ENCODE results near the gene SPA17.

SPA17 gene

DNA sequence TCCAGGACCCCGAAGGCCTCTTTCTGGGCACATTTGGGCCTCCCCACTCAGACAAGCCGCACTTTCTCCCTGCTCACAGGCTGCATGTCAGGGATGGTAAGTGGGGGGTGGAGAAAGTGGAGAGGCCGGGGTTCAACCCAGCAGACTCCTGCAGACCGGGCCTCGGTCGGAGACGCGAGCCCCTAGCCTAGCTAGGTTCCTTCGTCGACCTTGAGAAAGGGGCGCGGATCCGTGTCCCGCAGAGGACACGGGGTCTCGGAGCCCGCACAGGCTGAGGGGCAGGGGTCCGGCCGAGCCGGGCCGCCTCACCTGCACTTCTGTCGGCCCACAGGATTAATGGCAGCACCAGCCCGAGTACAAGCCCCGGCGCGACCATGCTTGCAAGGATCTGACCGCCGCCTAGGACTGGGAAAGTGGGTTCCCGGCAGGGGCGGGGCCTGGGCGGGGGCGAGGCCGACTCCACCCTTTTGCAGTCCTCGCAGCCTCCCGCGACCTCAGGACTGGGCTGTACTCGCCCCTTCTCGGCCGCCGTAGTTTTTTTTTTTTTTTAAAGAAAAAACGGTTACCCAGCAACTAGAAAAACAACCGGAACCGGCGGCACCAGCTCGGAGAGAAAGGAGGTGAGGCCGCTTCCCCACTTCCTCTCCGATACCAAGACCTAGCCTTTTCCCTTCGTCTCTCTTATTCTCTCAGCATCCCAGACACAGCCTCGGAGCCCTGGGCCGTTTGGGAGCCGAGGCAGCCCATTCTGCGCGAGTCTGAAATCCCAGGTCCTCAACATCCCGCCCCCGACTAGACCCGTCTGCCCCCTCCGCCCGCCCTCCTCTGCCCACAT lies at the start of gene SPA17, which contains the start of gene SIAE:
TSS of gene SPA17 (plus strand) at position 572 of the 835 bp plus-strand sequence. CDS start 1,361 bp downstream, outside the sequence.
TSS of gene SIAE (minus strand) at position 407 of the 835 bp plus-strand sequence. CDS start at position 376, 31 bp downstream.
- DNase-seq: peak; percentile 33 to 93 (median 82)

- DNase-seq: no peak
Observed at GRCh38 chr11:124625504-124626168, 48.1 kb upstream of the SPA17 start.

DNA sequence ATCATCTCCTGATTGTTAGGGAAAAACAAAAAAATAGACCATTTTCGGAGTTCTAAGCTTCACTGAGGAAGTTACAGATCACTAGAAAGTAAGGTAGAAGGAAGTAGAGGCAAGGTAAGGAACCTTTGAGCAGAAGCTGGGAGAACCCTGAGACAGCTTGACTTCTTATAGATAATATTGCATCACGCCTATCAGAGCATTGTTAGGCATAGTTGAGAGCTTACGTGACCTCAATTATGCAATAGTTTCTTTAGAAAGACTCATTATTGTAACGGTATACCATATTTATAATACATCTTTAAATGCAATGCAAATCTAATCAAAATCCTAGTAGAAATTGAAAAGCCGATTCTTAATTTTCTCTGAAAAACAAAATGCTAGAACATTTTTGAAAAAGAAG lies 46.2 kb upstream of the SPA17 start:
- DNase-seq: no peak

DNA sequence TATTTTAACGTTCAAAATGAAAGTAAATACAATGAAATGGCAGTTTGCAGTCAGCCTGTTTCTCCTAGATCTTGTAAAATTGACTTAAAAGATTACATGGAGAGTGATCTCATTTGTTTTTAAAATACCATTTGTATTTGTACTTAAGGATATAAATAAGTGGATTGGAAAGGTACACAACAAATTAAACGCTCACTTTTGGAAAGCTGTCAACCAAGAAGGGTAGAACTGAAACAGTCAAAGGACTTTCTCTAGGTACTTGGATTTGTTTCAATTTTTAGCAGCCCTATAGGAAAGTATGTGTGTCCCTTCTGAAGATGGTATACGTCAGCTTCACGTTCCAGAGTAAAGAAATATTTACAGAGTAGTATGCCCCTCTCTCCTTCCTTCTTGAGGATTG lies 43.7 kb upstream of the SPA17 start:
- DNase-seq: no peak

DNA sequence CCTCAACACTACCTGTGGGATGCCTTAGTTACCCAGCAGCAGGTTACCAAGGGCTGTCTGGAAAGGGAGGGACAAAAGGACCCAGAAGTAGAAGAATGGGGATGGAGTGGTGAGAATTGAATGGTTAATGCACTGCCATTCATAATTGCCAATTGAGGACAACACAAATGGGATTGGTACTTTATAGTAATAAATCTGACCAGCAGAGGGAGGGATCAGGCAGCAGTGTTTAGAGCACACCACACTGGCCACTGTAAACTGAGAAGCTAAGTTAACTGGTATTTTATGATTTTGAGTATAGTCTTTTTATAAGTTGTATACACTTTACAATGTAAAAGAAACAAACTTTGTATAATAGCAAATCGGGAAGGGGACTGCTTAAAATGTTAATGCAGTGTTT lies 40.3 kb upstream of the SPA17 start:
- no peak for DNase-seq

- DNase-seq: peak in 1 of 58 donors; percentile 3
Observed at GRCh38 chr11:124635932-124636331, 37.8 kb upstream of the SPA17 start.

- DNase-seq: no peak
Observed at GRCh38 chr11:124638500-124638899, 35.2 kb upstream of the SPA17 start.

DNA sequence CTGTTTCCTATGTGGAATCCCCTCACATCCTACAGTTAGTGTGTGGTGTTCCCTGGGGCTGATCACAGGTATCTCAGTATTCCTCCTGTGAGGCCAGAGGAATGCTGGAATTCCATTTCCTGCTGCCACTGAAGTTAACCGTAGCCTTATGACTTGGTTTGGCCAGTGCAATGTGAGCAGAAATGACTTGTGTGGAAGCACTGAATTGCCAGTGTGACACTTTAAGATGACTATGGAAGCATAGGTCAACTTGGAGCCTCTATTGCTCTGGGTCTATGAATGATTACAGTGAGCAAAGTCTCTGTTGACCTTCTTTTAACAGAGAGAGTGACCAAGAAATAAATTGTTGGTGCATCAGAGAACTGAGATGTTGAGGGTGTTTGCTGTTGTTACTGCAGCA lies 34.5 kb upstream of the SPA17 start:
- no peak for DNase-seq

GRCh38 chr11:124640666-124641065 lies 33.0 kb upstream of the SPA17 start:
- no peak for DNase-seq

- no peak for DNase-seq
Observed at GRCh38 chr11:124642628-124643027, 31.1 kb upstream of the SPA17 start.

DNA sequence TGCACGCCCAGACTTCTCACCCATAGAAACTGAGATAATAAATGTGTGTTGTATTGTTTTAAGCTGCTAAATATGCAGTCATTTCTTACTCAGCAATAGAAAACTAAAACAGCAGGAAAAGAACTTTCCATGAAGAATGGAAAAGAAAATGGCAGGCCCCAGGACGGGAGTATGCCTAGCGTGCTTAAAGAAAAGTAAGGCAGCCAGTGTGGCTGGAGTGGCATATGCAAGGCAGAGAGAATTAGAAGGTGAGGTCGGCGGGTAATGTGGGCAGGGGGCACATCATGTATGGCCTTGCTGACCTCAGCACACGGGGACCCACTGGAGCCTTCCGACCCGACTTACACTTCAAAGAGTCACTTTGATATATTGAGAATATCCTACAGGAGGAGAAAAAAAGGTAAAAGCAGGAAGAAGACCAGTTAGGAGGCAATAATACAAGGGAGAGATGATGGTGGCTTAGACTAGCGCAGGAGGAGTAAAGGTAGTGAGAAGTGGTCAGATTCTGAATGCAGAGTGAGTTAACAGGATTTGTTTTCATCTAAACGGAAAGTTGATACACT lies 30.6 kb upstream of the SPA17 start:
- no peak for DNase-seq

GRCh38 chr11:124643605-124644425 lies 29.9 kb upstream of the SPA17 start:
- DNase-seq: no peak

GRCh38 chr11:124644426-124645280 lies 29.1 kb upstream of the SPA17 start:
- DNase-seq: peak in 44 of 58 donors; percentile 5 to 66 (median 32)

DNA sequence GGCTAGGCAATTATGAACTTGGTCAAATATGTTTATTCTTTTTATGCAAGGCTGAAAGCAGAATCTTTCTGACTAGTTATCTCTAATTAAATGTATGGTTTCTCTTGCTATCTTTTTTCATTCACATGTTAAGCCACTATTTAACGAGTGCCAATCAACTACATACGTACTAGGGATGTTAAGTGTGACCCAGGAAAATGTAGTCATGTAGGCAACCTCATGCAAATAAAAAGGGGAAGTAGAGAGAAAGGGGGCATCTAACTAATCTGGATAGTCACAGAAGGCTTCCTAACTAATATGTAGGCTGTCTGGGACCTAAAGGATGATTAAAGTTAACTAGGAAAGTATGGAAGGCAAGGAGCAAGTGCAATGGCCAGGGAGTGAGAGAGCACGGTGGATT lies 27.6 kb upstream of the SPA17 start:
- no peak for DNase-seq

DNA sequence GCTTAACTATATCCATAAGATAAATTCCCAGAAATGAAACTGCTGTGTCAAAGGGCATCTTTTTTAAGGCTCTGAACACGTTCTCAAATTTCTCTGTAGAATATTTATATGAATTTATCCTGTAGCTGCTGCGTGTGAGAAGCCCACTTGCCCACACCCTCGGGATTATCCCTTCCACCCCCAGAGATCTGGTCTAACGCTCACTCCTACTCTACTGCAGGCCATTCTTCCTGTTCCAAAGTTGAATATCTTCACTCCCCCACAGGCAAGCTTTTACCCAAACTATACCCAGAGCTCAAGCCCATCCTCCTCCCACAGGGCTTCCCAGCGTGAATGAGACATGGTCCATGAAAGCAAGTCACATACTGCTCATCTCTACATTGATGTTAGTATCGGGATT lies 25.1 kb upstream of the SPA17 start:
- no peak for DNase-seq

GRCh38 chr11:124656774-124657630 lies 16.7 kb upstream of the SPA17 start:
- DNase-seq: peak in 28 of 58 donors; percentile 5 to 78 (median 44)

GRCh38 chr11:124657904-124658303 lies 15.8 kb upstream of the SPA17 start:
- DNase-seq: no peak

DNA sequence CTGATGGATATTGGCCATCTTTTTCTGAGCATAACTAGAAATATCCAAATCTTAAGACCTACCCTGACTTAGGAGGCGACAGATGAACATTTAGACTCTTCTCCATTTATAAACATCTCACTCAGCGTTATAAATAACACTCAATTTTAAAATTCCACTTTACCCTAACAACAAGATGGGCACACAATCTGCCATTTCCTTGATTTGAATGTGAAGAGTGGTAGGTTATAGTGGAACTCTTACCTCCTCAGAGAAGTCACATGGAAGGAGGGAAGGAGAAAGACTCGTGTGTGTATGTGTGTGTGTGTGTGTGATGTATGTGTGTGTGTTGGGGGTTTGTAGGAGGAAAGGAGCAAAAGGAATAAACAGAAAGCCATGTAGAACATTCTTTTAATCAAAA lies 15.2 kb upstream of the SPA17 start:
- no peak for DNase-seq

DNA sequence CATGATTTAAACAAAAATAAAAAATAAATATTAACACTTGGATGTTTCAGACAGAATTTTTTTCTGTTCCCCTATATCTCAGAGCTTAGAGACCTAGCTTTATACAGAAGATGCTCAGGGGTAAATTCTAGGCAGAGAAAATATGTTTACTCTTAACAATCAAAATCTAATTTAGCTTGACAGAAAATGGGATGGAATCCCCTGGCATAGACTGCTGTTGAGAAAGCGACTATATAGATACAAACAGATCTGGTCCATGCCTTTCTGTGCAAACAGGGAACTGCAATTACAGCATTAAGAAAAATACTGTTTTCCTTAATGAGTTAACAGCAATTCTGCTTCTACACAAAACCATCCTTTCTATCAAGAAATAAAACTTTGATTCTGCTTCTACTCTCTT lies 14.7 kb upstream of the SPA17 start:
- no peak for DNase-seq
